ENCODE results near the gene ITGA3. TPM values are rescaled to one million over a fixed set of nuclear protein-coding genes. Genes with fewer than 3 reads are reported as not detected.

The ITGA3 gene
- total RNA-seq, 1 experiment from 2014 or later: 2.9 TPM

GRCh38 chr17:50106393-50107131 is 50.7 kb downstream of the ITGA3 start:
- Histone ChIP-seq H3K9me3 (replicated peaks) (no peaks in the 10 kb centered on the region), H3K4me1 (peaks cover 13% of the 10 kb centered on the region), H3K27me3 (no peaks in the 10 kb centered on the region), H3K36me3 (no peaks in the 10 kb centered on the region), H3K27ac (no peak overlapping the region), H3K4me3 (no peak overlapping the region)
- DNase-seq: no peak

- no peak overlapping the region for H3K27ac ChIP-seq
- no peaks in the 10 kb centered on the region for H3K36me3 ChIP-seq
- no peak overlapping the region for H3K4me3 ChIP-seq
- H3K4me1 ChIP-seq: no peaks in the 10 kb centered on the region; the same call in 1 of the 2 replicates
- no peak for DNase-seq
- H3K27me3 ChIP-seq: no peaks in the 10 kb centered on the region
- H3K9me3 ChIP-seq (replicated peaks): no peaks in the 10 kb centered on the region
These were observed 52.0 kb downstream of the ITGA3 start for GRCh38 chr17:50107790-50108414.

GRCh38 chr17:50108556-50108955 is 52.6 kb downstream of the ITGA3 start:
- no peak overlapping the region for H3K27ac ChIP-seq
- H3K4me1 ChIP-seq: no peaks in the 10 kb centered on the region
- no peaks in the 10 kb centered on the region for H3K36me3 ChIP-seq
- H3K27me3 ChIP-seq: no peaks in the 10 kb centered on the region
- H3K4me3 ChIP-seq: no peak overlapping the region
- H3K9me3 ChIP-seq (replicated peaks): no peaks in the 10 kb centered on the region
- no peak for DNase-seq

GRCh38 chr17:50109207-50109606 is 53.3 kb downstream of the ITGA3 start:
- Histone ChIP-seq H3K27ac (no peak overlapping the region), H3K4me3 (no peak overlapping the region), H3K27me3 (no peaks in the 10 kb centered on the region), H3K36me3 (no peaks in the 10 kb centered on the region), H3K4me1 (no peaks in the 10 kb centered on the region), H3K9me3 (replicated peaks) (no peaks in the 10 kb centered on the region)
- no peak for DNase-seq

- no peaks in the 10 kb centered on the region for H3K36me3 ChIP-seq
- DNase-seq: no peak
These were observed 53.9 kb downstream of the ITGA3 start for GRCh38 chr17:50109785-50110184.

GRCh38 chr17:50110591-50111349 is 54.9 kb downstream of the ITGA3 start:
- Histone ChIP-seq H3K36me3 (no peaks in the 10 kb centered on the region), H3K27ac (no peak overlapping the region), H3K27me3 (no peaks in the 10 kb centered on the region), H3K9me3 (replicated peaks) (no peaks in the 10 kb centered on the region), H3K4me3 (no peak overlapping the region), H3K4me1 (no peaks in the 10 kb centered on the region)
- no peak for DNase-seq

More at GRCh38 chr17:50109785-50110184, 53.9 kb downstream of the ITGA3 start:
- Histone ChIP-seq H3K9me3 (replicated peaks) (no peaks in the 10 kb centered on the region), H3K27ac (no peak overlapping the region), H3K27me3 (no peaks in the 10 kb centered on the region), H3K4me3 (no peak overlapping the region), H3K4me1 (no peaks in the 10 kb centered on the region)

GRCh38 chr17:50111673-50112655 is 56.1 kb downstream of the ITGA3 start:
- Histone ChIP-seq H3K4me1 (no peaks in the 10 kb centered on the region), H3K4me3 (no peak overlapping the region), H3K27ac (no peak overlapping the region), H3K36me3 (no peaks in the 10 kb centered on the region), H3K9me3 (replicated peaks) (no peaks in the 10 kb centered on the region), H3K27me3 (no peaks in the 10 kb centered on the region)
- DNase-seq: no peak

- no peaks in the 10 kb centered on the region for H3K9me3 ChIP-seq (replicated peaks)
These were observed 56.8 kb downstream of the ITGA3 start for GRCh38 chr17:50112694-50113093.

GRCh38 chr17:50113624-50114320 is 57.9 kb downstream of the ITGA3 start:
- no peak for DNase-seq
- no peaks in the 10 kb centered on the region for H3K9me3 ChIP-seq (replicated peaks)
- H3K4me1 ChIP-seq: no peaks in the 10 kb centered on the region
- H3K4me3 ChIP-seq: no peak overlapping the region
- H3K27me3 ChIP-seq: no peaks in the 10 kb centered on the region
- no peaks in the 10 kb centered on the region for H3K36me3 ChIP-seq
- H3K27ac ChIP-seq: no peak overlapping the region

More at GRCh38 chr17:50112694-50113093, 56.8 kb downstream of the ITGA3 start:
- no peaks in the 10 kb centered on the region for H3K4me1 ChIP-seq
- H3K36me3 ChIP-seq: no peaks in the 10 kb centered on the region
- H3K27ac ChIP-seq: no peak overlapping the region
- no peak for DNase-seq
- H3K4me3 ChIP-seq: no peak overlapping the region
- H3K27me3 ChIP-seq: no peaks in the 10 kb centered on the region

- DNase-seq: no peak
- Histone ChIP-seq H3K36me3 (no peaks in the 10 kb centered on the region), H3K27ac (no peak overlapping the region), H3K9me3 (replicated peaks) (no peaks in the 10 kb centered on the region), H3K4me1 (no peaks in the 10 kb centered on the region), H3K27me3 (no peaks in the 10 kb centered on the region), H3K4me3 (no peak overlapping the region)
These were observed 58.5 kb downstream of the ITGA3 start for GRCh38 chr17:50114401-50114800.

GRCh38 chr17:50114849-50115357 is 59.0 kb downstream of the ITGA3 start:
- H3K27ac ChIP-seq: no peak overlapping the region
- no peaks in the 10 kb centered on the region for H3K27me3 ChIP-seq
- no peak overlapping the region for H3K4me3 ChIP-seq
- peak in 1 of 2 experiments; percentile 77 for DNase-seq
- no peaks in the 10 kb centered on the region for H3K9me3 ChIP-seq (replicated peaks)
- H3K4me1 ChIP-seq: no peaks in the 10 kb centered on the region
- H3K36me3 ChIP-seq: no peaks in the 10 kb centered on the region

GRCh38 chr17:50115756-50116155 is 59.8 kb downstream of the ITGA3 start:
- Histone ChIP-seq H3K27me3 (no peaks in the 10 kb centered on the region), H3K4me1 (no peaks in the 10 kb centered on the region), H3K4me3 (no peak overlapping the region), H3K27ac (no peak overlapping the region), H3K9me3 (replicated peaks) (no peaks in the 10 kb centered on the region), H3K36me3 (no peaks in the 10 kb centered on the region)
- DNase-seq: no peak

- H3K27me3 ChIP-seq: no peaks in the 10 kb centered on the region
- no peak overlapping the region for H3K27ac ChIP-seq
- H3K4me1 ChIP-seq: no peaks in the 10 kb centered on the region
- no peaks in the 10 kb centered on the region for H3K36me3 ChIP-seq
- no peaks in the 10 kb centered on the region for H3K9me3 ChIP-seq (replicated peaks)
- H3K4me3 ChIP-seq: no peak overlapping the region
- no peak for DNase-seq
These were observed 61.5 kb downstream of the ITGA3 start for GRCh38 chr17:50117202-50118051.
